ENCODE data around the gene POLE.
A peak's percentile ranks its signal among the peaks of the same experiment; 100 is the strongest.

Gene POLE

GRCh38 chr12:132690112-132690511, 3.0 kb upstream of the POLE start:
- TF ChIP-seq PAX5 (IDR thresholded peaks at IDR 0.05; ENCODE audit: insufficient read depth, low read length, severe bottlenecking) (no peak), POU2F2 (IDR thresholded peaks at IDR 0.05; ENCODE audit: low read depth, low read length) (no peak), SPI1 (IDR thresholded peaks at IDR 0.05; ENCODE audit: low read depth, low read length) (no peak), POLR2A (IDR thresholded peaks at IDR 0.05; ENCODE audit: low read depth, low read length) (no peak)
- DNase-seq (ENCODE audit: insufficient read length, low spot score): no peak
- no peak for FAIRE-seq

GRCh38 chr12:132689227-132689626, 2.1 kb upstream of the POLE start:
- DNase-seq (ENCODE audit: insufficient read length, low spot score): no peak
- FAIRE-seq: no peak
- no peak for TF ChIP-seq POLR2AphosphoS5 (IDR thresholded peaks at IDR 0.05; ENCODE audit: low read depth, low read length)
- TF ChIP-seq SPI1 (IDR thresholded peaks at IDR 0.05; ENCODE audit: low read depth, low read length): no peak
- TF ChIP-seq PAX5 (IDR thresholded peaks at IDR 0.05; ENCODE audit: insufficient read depth, low read length, severe bottlenecking): no peak
- TF ChIP-seq TAF1 (IDR thresholded peaks at IDR 0.05; ENCODE audit: low read depth, low read length): no peak
- TF ChIP-seq POLR2A (IDR thresholded peaks at IDR 0.05; ENCODE audit: low read depth, low read length): no peak
- TF ChIP-seq POU2F2 (IDR thresholded peaks at IDR 0.05; ENCODE audit: low read depth, low read length): no peak

GRCh38 chr12:132686825-132687210, 324 bp downstream of the POLE start:
- DNase-seq (ENCODE audit: insufficient read length, low spot score) (no peak), FAIRE-seq (no peak)
- TF ChIP-seq POLR2A (IDR thresholded peaks at IDR 0.05; ENCODE audit: low read depth, low read length): no peak
- no peak for TF ChIP-seq POU2F2 (IDR thresholded peaks at IDR 0.05; ENCODE audit: low read depth, low read length)
- no peak for TF ChIP-seq POLR2AphosphoS5 (IDR thresholded peaks at IDR 0.05; ENCODE audit: low read depth, low read length)
- TF ChIP-seq PAX5 (IDR thresholded peaks at IDR 0.05; ENCODE audit: insufficient read depth, low read length, severe bottlenecking): no peak
- no peak for TF ChIP-seq TAF1 (IDR thresholded peaks at IDR 0.05; ENCODE audit: low read depth, low read length)
- TF ChIP-seq SPI1 (IDR thresholded peaks at IDR 0.05; ENCODE audit: low read depth, low read length): no peak

GRCh38 chr12:132685400-132685799, 1.7 kb downstream of the POLE start:
- FAIRE-seq: no peak
- DNase-seq (ENCODE audit: insufficient read length, low spot score): no peak
- TF ChIP-seq POU2F2 (IDR thresholded peaks at IDR 0.05; ENCODE audit: low read depth, low read length) (no peak), TAF1 (IDR thresholded peaks at IDR 0.05; ENCODE audit: low read depth, low read length) (no peak), POLR2A (IDR thresholded peaks at IDR 0.05; ENCODE audit: low read depth, low read length) (no peak), SPI1 (IDR thresholded peaks at IDR 0.05; ENCODE audit: low read depth, low read length) (no peak), POLR2AphosphoS5 (IDR thresholded peaks at IDR 0.05; ENCODE audit: low read depth, low read length) (no peak), PAX5 (IDR thresholded peaks at IDR 0.05; ENCODE audit: insufficient read depth, low read length, severe bottlenecking) (no peak)

GRCh38 chr12:132677492-132677891, 9.7 kb downstream of the POLE start:
- no peak for FAIRE-seq
- DNase-seq (ENCODE audit: insufficient read length, low spot score): no peak
- no peak for TF ChIP-seq POLR2AphosphoS5 (IDR thresholded peaks at IDR 0.05; ENCODE audit: low read depth, low read length)
- TF ChIP-seq PAX5 (IDR thresholded peaks at IDR 0.05; ENCODE audit: insufficient read depth, low read length, severe bottlenecking): no peak
- no peak for TF ChIP-seq SPI1 (IDR thresholded peaks at IDR 0.05; ENCODE audit: low read depth, low read length)
- TF ChIP-seq POU2F2 (IDR thresholded peaks at IDR 0.05; ENCODE audit: low read depth, low read length): no peak
- TF ChIP-seq POLR2A (IDR thresholded peaks at IDR 0.05; ENCODE audit: low read depth, low read length): no peak
- no peak for TF ChIP-seq TAF1 (IDR thresholded peaks at IDR 0.05; ENCODE audit: low read depth, low read length)

- no peak for DNase-seq (ENCODE audit: insufficient read length, low spot score)
- no peak for FAIRE-seq
- TF ChIP-seq PAX5 (IDR thresholded peaks at IDR 0.05; ENCODE audit: insufficient read depth, low read length, severe bottlenecking): no peak
- no peak for TF ChIP-seq POU2F2 (IDR thresholded peaks at IDR 0.05; ENCODE audit: low read depth, low read length)
- TF ChIP-seq POLR2A (IDR thresholded peaks at IDR 0.05; ENCODE audit: low read depth, low read length): no peak
- no peak for TF ChIP-seq TAF1 (IDR thresholded peaks at IDR 0.05; ENCODE audit: low read depth, low read length)
- TF ChIP-seq SPI1 (IDR thresholded peaks at IDR 0.05; ENCODE audit: low read depth, low read length): no peak
- TF ChIP-seq POLR2AphosphoS5 (IDR thresholded peaks at IDR 0.05; ENCODE audit: low read depth, low read length): no peak
Measured at GRCh38 chr12:132675757-132676432, 11.2 kb downstream of the POLE start.

- FAIRE-seq: no peak
- no peak for DNase-seq (ENCODE audit: insufficient read length, low spot score)
Measured at GRCh38 chr12:132674561-132674960, 12.6 kb downstream of the POLE start.

GRCh38 chr12:132673288-132674179, 13.6 kb downstream of the POLE start:
- TF ChIP-seq POU2F2 (IDR thresholded peaks at IDR 0.05; ENCODE audit: low read depth, low read length) (no peak), POLR2A (IDR thresholded peaks at IDR 0.05; ENCODE audit: low read depth, low read length) (0 out of 2 replicates have a peak, but pooled peaks have one; percentile 17)
- FAIRE-seq (no peak), DNase-seq (ENCODE audit: insufficient read length, low spot score) (no peak)

More at GRCh38 chr12:132674561-132674960, 12.6 kb downstream of the POLE start:
- TF ChIP-seq SPI1 (IDR thresholded peaks at IDR 0.05; ENCODE audit: low read depth, low read length) (no peak), POLR2A (IDR thresholded peaks at IDR 0.05; ENCODE audit: low read depth, low read length) (no peak), TAF1 (IDR thresholded peaks at IDR 0.05; ENCODE audit: low read depth, low read length) (no peak), PAX5 (IDR thresholded peaks at IDR 0.05; ENCODE audit: insufficient read depth, low read length, severe bottlenecking) (no peak)

GRCh38 chr12:132672678-132673077, 14.5 kb downstream of the POLE start:
- no peak for DNase-seq (ENCODE audit: insufficient read length, low spot score)
- TF ChIP-seq POU2F2 (IDR thresholded peaks at IDR 0.05; ENCODE audit: low read depth, low read length) (no peak), POLR2A (IDR thresholded peaks at IDR 0.05; ENCODE audit: low read depth, low read length) (no peak), POLR2AphosphoS5 (IDR thresholded peaks at IDR 0.05; ENCODE audit: low read depth, low read length) (no peak), SPI1 (IDR thresholded peaks at IDR 0.05; ENCODE audit: low read depth, low read length) (no peak), TAF1 (IDR thresholded peaks at IDR 0.05; ENCODE audit: low read depth, low read length) (no peak), PAX5 (IDR thresholded peaks at IDR 0.05; ENCODE audit: insufficient read depth, low read length, severe bottlenecking) (no peak)
- FAIRE-seq: no peak

All from GM12891 (cell line).